K562 (cell line): ENCODE data around the gene GDF9. TPM values are rescaled to one million over a fixed set of nuclear protein-coding genes. Genes with fewer than 3 reads are reported as not detected.

Source experiments
- ATAC-seq: fragments of 200-7000 bp; cut with Tn5 transposase; 3 replicates; pipeline ENCODE4 v1.9.1; 2020; ENCODE audit warnings: moderate library complexity
- BruUV-seq: library from RNA; stranded (reverse); fragments of 400-500 nt; replicated peaks from 2 replicates; lab custom pipeline; 2021; lab: Mats Ljungman, UMichigan
- CTCF ChIA-PET: fragments of 300-600 bp; formaldehyde crosslinking; extraction: SDS; loops from one replicate; lab custom pipeline; 2021; ENCODE audit warnings: low intra/inter-chr PET ratio; lab: Yijun Ruan, JAX
- POLR2A ChIA-PET: fragments of 300-600, 350-650 bp; sonication (Branson Sonifier 250); formaldehyde crosslinking; extraction: SDS; loops from one replicate; lab custom pipeline; 2021; ENCODE audit warnings: antibody characterized with exemption, inconsistent platforms; lab: Yijun Ruan, JAX
- DNase-seq, 4 experiments: peaks; one replicate each; pipeline versions ENCODE4 v3.0.0 to v3.0.0-alpha.2; 2011 to 2018; ENCODE audit warnings: low spot score in 3 of 4, mixed read lengths in 3 of 4; ENCODE audit errors: extremely low read depth in 1 of 4
- FAIRE-seq: peaks from 2 replicates; lab custom pipeline; 2011; peaks lifted over from hg19 to GRCh38; lab: Jason Lieb, UNC
- H2AFZ ChIP-seq: 2 replicates; pipeline ENCODE4 v1.6.0; 2011; ENCODE audit warnings: low read depth, low read length, control low read depth, inconsistent platforms
- H3K27ac ChIP-seq: fragments of 200-600 bp; 3 replicates; pipeline ENCODE4 v1.8.0; 2011; ENCODE audit warnings: low read depth, mild to moderate bottlenecking, control low read depth, inconsistent platforms, low read length, moderate library complexity, mixed read lengths; ENCODE audit errors: extremely low read depth
- H3K27me3 ChIP-seq, 2 experiments: fragments of 300-600 bp in 1 of 2; 2 replicates in 1 of 2; 3 replicates in 1 of 2; pipeline versions ENCODE4 v1.6.0 to v1.8.0; 2011; ENCODE audit warnings: inconsistent platforms in 2 of 2, low read length in 2 of 2, mild to moderate bottlenecking in 1 of 2, mixed read lengths in 1 of 2, moderate library complexity in 1 of 2; ENCODE audit not compliant: control insufficient read depth in 2 of 2, insufficient read depth in 2 of 2
- H3K36me3 ChIP-seq: fragments of 300-600 bp; 3 replicates; pipeline ENCODE4 v1.8.0; 2011; ENCODE audit warnings: mild to moderate bottlenecking, low read length, inconsistent platforms; ENCODE audit not compliant: control insufficient read depth, insufficient read depth
- H3K4me1 ChIP-seq, 2 experiments: fragments of 200-600 bp in 1 of 2; replicated peaks in 1 of 2; 2 replicates in 1 of 2; 3 replicates in 1 of 2; pipeline versions ENCODE4 v1.5.1 to v1.8.0; 2011; ENCODE audit warnings: inconsistent platforms in 2 of 2, low read length in 2 of 2, mild to moderate bottlenecking in 1 of 2, mixed read lengths in 1 of 2, moderate library complexity in 1 of 2; ENCODE audit not compliant: control insufficient read depth in 2 of 2, insufficient read depth in 2 of 2
- H3K4me2 ChIP-seq: 2 replicates; pipeline ENCODE4 v1.6.1; 2011; ENCODE audit warnings: low read length, control low read depth, inconsistent platforms, mixed read lengths; ENCODE audit not compliant: insufficient read depth
- H3K4me3 ChIP-seq: fragments of 200-600 bp; sonication (generic), shearing (Covaris generic); 2 replicates; pipeline ENCODE4 v1.5.1; 2016; ENCODE audit warnings: control low read depth, inconsistent platforms
- H3K79me2 ChIP-seq: fragments of 200-600 bp; 3 replicates; pipeline ENCODE4 v1.8.0; 2011; ENCODE audit warnings: low read length, inconsistent platforms; ENCODE audit not compliant: control insufficient read depth, insufficient read depth
- H3K9ac ChIP-seq, 2 experiments: 2 replicates each; pipeline versions ENCODE4 v1.6.0 to v1.6.1; 2011; ENCODE audit warnings: low read depth in 2 of 2, low read length in 2 of 2, control low read depth in 1 of 2, inconsistent platforms in 1 of 2, mild to moderate bottlenecking in 1 of 2, mixed read lengths in 1 of 2; ENCODE audit not compliant: insufficient read depth in 1 of 2
- H3K9me1 ChIP-seq: one replicate; pipeline ENCODE4 v1.6.0; 2011; ENCODE audit warnings: inconsistent platforms, mild to moderate bottlenecking, low read length, moderate library complexity; ENCODE audit not compliant: control insufficient read depth, insufficient read depth
- H3K9me3 ChIP-seq: replicated peaks from 2 replicates; pipeline ENCODE4 v1.5.1; 2011; ENCODE audit warnings: low read depth, low read length, inconsistent platforms; ENCODE audit not compliant: control insufficient read depth, insufficient read depth
- H4K20me1 ChIP-seq: replicated peaks from 2 replicates; pipeline ENCODE4 v1.6.1; 2011; ENCODE audit warnings: low read length, inconsistent platforms, mixed read lengths; ENCODE audit not compliant: control insufficient read depth, insufficient read depth
- NRF1 ChIP-seq, 2 experiments: fragments of 450-650 bp; IDR thresholded peaks in 1 of 2; conservative IDR thresholded peaks in 1 of 2; 2 replicates each; pipeline ENCODE4 v1.6.1; 2014; ENCODE audit warnings: mild to moderate bottlenecking in 2 of 2
- POLR2G ChIP-seq: fragments of 200-400 bp; formaldehyde crosslinking; IDR thresholded peaks from 2 replicates; pipeline ENCODE4 v1.6.1; 2017; ENCODE audit warnings: low read depth, mild to moderate bottlenecking, antibody characterized with exemption, low read length, moderate library complexity
- RBFOX2 ChIP-seq: fragments of 200-400 bp; formaldehyde crosslinking; IDR thresholded peaks from 2 replicates; pipeline ENCODE4 v1.6.1; 2017; ENCODE audit warnings: low read depth, mild to moderate bottlenecking, low read length, moderate library complexity
- whole genome bisulfite sequencing: fragments of 100-300 bp; shearing (Covaris generic); methylation state at CpG from one replicate; pipeline ENCODE4 v1.1.6; 2016; ENCODE audit warnings: low coverage, mixed read lengths; ENCODE audit not compliant: insufficient coverage; ENCODE audit errors: missing lambda C conversion rate; 5-methylcytosine and 5-hydroxymethylcytosine counted together
- in situ Hi-C: fragments of 300-500 bp; cut with MboI; formaldehyde crosslinking; loops from 4 replicates; pipeline ENCODE4 v1.15.0; 2018; ENCODE audit warnings: inconsistent platforms, mixed read lengths
- intact Hi-C: fragments of 100-400 bp; cut with micrococcal nuclease; formaldehyde crosslinking; loops from 2 replicates; pipeline ENCODE4 v1.14.2; 2022
- polyA plus RNA-seq, 8 experiments: library from polyadenylated mRNA; depleted of rRNA in 4 of 8; stranded (reverse) in 5 of 8; unstranded in 3 of 8; fragments of >200 nt; fragmentation: Nextera tagmentation in 2 of 8; fragmentation: Illumina TruSeq in 1 of 8; extraction: Ambion mirVana in 2 of 8; extraction: Trizol in 1 of 8; gene quantifications; 2 replicates each; pipeline versions ENCODE4 v1.2.1 to v1.2.3, GENCODE V29; 2011 to 2014; ENCODE audit warnings: inconsistent platforms in 1 of 8, missing spikeins in 1 of 8
- total RNA-seq, 7 experiments: library from RNA; depleted of rRNA in 6 of 7; stranded (reverse); fragments of >200 nt in 6 of 7; fragmentation: Illumina TruSeq in 2 of 7; extraction: Trizol in 2 of 7; gene quantifications; 2 replicates each; pipeline versions ENCODE4 v1.2.1 to v1.2.3, GENCODE V29; 2011 to 2021; ENCODE audit warnings: low replicate concordance in 1 of 7
- TF ChIP-seq, protein P1 (sequence below): sonication (generic); formaldehyde crosslinking; IDR thresholded peaks from 2 replicates; pipeline ENCODE4 v1.8.1; 2023; ENCODE audit warnings: missing genetic modification reagents, mild to moderate bottlenecking, borderline replicate concordance

Gene GDF9
- total and polyA plus RNA-seq, 9 of the 15 experiments (the other 6 are each of a cell fraction or from before 2014, with no cell fraction given), result 0.10 to 0.70 (median 0.20) TPM; not detected in 1

DNA sequence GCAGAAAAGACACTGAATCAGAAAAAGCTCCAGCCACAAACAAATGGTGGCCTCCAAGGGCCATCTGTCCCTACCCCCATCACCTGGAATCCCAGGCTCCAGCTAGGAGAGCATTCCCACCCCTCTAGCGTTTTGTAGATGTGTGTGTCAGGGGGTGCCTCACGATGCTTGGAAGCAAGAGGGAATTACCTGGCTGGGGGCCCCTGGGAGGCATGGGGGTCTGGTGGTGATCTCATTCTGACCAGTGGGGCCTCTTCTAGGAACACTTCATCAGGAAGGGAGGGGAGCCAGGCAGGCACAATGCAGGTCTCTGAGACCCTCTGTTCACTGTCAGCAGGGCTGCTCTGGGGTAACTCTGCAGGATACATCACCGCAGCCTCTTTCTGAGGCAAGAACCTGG lies 41.8 kb downstream of the GDF9 start (continued):
- TF ChIP-seq, protein P1, sequence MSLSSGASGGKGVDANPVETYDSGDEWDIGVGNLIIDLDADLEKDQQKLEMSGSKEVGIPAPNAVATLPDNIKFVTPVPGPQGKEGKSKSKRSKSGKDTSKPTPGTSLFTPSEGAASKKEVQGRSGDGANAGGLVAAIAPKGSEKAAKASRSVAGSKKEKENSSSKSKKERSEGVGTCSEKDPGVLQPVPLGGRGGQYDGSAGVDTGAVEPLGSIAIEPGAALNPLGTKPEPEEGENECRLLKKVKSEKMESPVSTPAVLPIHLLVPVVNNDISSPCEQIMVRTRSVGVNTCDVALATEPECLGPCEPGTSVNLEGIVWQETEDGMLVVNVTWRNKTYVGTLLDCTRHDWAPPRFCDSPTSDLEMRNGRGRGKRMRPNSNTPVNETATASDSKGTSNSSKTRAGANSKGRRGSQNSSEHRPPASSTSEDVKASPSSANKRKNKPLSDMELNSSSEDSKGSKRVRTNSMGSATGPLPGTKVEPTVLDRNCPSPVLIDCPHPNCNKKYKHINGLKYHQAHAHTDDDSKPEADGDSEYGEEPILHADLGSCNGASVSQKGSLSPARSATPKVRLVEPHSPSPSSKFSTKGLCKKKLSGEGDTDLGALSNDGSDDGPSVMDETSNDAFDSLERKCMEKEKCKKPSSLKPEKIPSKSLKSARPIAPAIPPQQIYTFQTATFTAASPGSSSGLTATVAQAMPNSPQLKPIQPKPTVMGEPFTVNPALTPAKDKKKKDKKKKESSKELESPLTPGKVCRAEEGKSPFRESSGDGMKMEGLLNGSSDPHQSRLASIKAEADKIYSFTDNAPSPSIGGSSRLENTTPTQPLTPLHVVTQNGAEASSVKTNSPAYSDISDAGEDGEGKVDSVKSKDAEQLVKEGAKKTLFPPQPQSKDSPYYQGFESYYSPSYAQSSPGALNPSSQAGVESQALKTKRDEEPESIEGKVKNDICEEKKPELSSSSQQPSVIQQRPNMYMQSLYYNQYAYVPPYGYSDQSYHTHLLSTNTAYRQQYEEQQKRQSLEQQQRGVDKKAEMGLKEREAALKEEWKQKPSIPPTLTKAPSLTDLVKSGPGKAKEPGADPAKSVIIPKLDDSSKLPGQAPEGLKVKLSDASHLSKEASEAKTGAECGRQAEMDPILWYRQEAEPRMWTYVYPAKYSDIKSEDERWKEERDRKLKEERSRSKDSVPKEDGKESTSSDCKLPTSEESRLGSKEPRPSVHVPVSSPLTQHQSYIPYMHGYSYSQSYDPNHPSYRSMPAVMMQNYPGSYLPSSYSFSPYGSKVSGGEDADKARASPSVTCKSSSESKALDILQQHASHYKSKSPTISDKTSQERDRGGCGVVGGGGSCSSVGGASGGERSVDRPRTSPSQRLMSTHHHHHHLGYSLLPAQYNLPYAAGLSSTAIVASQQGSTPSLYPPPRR, result no peak

DNA sequence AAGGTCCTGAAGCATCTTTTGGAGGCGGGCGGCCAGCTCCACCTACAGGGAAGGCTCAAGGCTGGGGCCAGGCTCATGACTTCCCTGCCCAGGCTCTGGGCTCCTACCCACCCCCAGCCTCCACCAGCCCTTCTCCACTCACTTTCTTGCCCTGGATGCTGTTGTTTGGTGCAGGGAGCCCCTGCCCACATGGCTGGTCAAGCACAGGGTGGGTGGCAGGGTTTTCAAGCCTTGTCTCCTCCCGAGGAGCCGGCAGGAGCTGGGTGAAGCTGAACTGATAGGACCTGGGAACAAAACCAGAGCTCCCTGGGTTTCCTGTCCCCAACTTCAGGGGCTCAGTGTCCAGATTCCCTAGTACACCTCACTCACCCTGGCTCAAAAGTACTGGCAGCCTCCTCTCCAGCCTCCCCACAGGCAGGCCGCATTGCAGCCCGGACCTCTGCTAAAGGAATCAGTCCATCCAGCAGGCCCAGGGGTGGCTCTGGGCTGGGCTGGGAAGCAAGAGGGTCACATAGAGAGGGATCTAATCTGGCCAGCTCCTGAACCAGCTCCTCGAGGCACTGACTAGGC lies 42.7 kb downstream of the GDF9 start:
- ChIA-PET CTCF (no interaction called here), POLR2A (interaction anchor here (0.8 to 1.1 kb wide), 2 partner anchors 26 to 140 kb away, joined by 3 to 5 read pairs; partner anchors contain the start of gene AFF4)
- WGBS, result 94% methylated on average over 5 of the region's 7 CpGs
- DNase-seq (no peak), FAIRE-seq (no peak), ATAC-seq (no peak)
- BruUV-seq, result no TSS peak
- Histone ChIP-seq H3K9me3 (no peaks in the 10 kb centered on the region), H3K4me3 (no peak overlapping the region), H2AFZ (no peak overlapping the region), H3K79me2 (peaks cover 5% of the 10 kb centered on the region; the same call in 1 of the 3 replicates), H3K9me1 (no peaks in the 10 kb centered on the region), H3K27ac (no peak overlapping the region), H3K4me1 (peaks cover 5 to 21% of the 10 kb centered on the region in 2 experiments; a peak in 3 of 5 replicates), H4K20me1 (no peaks in the 10 kb centered on the region), H3K36me3 (peaks cover 46% of the 10 kb centered on the region; the same call in 2 of the 3 replicates), H3K27me3 (no peaks in the 10 kb centered on the region), H3K9ac (no peak overlapping the region), H3K4me2 (no peak overlapping the region)
- in situ Hi-C loops, result no loop called here
- TF ChIP-seq NRF1 (conservative IDR thresholded peaks at IDR 0.05 in 1 of 2, IDR thresholded peaks at IDR 0.05 in 1 of 2) (no peak), RBFOX2 (0 out of 2 replicates have a peak, but pooled peaks have one; percentile 28), POLR2G (peak; percentile 22)
- intact Hi-C loops, result loop anchor here (5.0 kb wide), 2 partner anchors 161 to 231 kb away; no protein-coding TSS in a partner anchor
